SKM-1 (cell line): ENCODE measurements around the gene PASD1.
"Not testable (repeated sequence)": the region's sequence is repeated elsewhere in the genome, so short reads cannot be mapped to it uniquely, and the experiment has no call there.

ENCODE experiments used
- DNase-seq: peaks from one replicate; lab custom pipeline; 2025; ENCODE audit not compliant: unreplicated experiment; lab: John Stamatoyannopoulos, UW

The PASD1 gene

GRCh38 chrX:151609222-151609621 is 45.7 kb downstream of the PASD1 start:
- no peak for DNase-seq

- no peak for DNase-seq
Measured at GRCh38 chrX:151621422-151621821, 57.9 kb downstream of the PASD1 start.

- DNase-seq: no peak
Measured at GRCh38 chrX:151624677-151625076, 61.2 kb downstream of the PASD1 start.

- DNase-seq: no peak
Measured at GRCh38 chrX:151631822-151632221, 68.3 kb downstream of the PASD1 start.

- DNase-seq: no peak
Measured at GRCh38 chrX:151633157-151633556, 69.7 kb downstream of the PASD1 start.

- DNase-seq: no peak
Measured at GRCh38 chrX:151634937-151635336, 71.5 kb downstream of the PASD1 start.

- DNase-seq: no peak
Measured at GRCh38 chrX:151641564-151641963, 78.1 kb downstream of the PASD1 start.

- no peak for DNase-seq
Measured at GRCh38 chrX:151675121-151675746, 111.8 kb downstream of the PASD1 start.

GRCh38 chrX:151676196-151676595 is 112.7 kb downstream of the PASD1 start:
- DNase-seq: no peak

GRCh38 chrX:151679798-151680402 is 116.4 kb downstream of the PASD1 start:
- DNase-seq: no peak

- peak; percentile 1 for DNase-seq
Measured at GRCh38 chrX:151680805-151681204, 117.3 kb downstream of the PASD1 start.

GRCh38 chrX:151687635-151688034 is 124.2 kb downstream of the PASD1 start:
- no peak for DNase-seq

GRCh38 chrX:151688695-151689094 is 125.2 kb downstream of the PASD1 start:
- no peak for DNase-seq

GRCh38 chrX:151692825-151693224 is 129.3 kb downstream of the PASD1 start:
- no peak for DNase-seq

GRCh38 chrX:151694121-151694520 is 130.6 kb downstream of the PASD1 start:
- no peak for DNase-seq

GRCh38 chrX:151694661-151695582 is 131.4 kb downstream of the PASD1 start, which contains the start of gene PRRG3:
PRRG3 (plus strand) TSS chrX:151695458; CDS start chrX:151698815, 3,357 bp downstream.
- DNase-seq: no peak

GRCh38 chrX:151695583-151696340 is 132.3 kb downstream of the PASD1 start:
- no peak for DNase-seq

GRCh38 chrX:151697082-151697481 is 133.6 kb downstream of the PASD1 start:
- not testable (repeated sequence) for DNase-seq

GRCh38 chrX:151697522-151697921 is 134.0 kb downstream of the PASD1 start:
- DNase-seq: no peak

GRCh38 chrX:151698485-151698884 is 135.0 kb downstream of the PASD1 start:
- DNase-seq: no peak

GRCh38 chrX:151699746-151700145 is 136.3 kb downstream of the PASD1 start:
- DNase-seq: no peak
